Measurements from ENCODE around the gene DUSP19. TPM values are rescaled to one million over a fixed set of nuclear protein-coding genes. Genes with fewer than 3 reads are reported as not detected.

Gene DUSP19
- total and polyA plus RNA-seq, 2 of the 13 experiments (the other 11 are each of a cell fraction or from before 2014, with no cell fraction given) = 1.3 to 1.9 TPM

- TF ChIP-seq ZHX1 (CRISPR knock-in tag; IDR thresholded peaks at IDR 0.05; ENCODE audit: low read depth) (no peak; the same call in 1 of the 2 replicates), SNAPC4 (CRISPR knock-in tag; IDR thresholded peaks at IDR 0.05) (no peak), MBNL3 (CRISPR knock-in tag; conservative IDR thresholded peaks at IDR 0.05) (no peak), EED (CRISPR knock-in tag; IDR thresholded peaks at IDR 0.05) (no peak), ZNF503 (CRISPR knock-in tag; IDR thresholded peaks at IDR 0.05) (peak; percentile 44; the same call in 1 of the 2 replicates), ZBTB38 (CRISPR knock-in tag; IDR thresholded peaks at IDR 0.05) (peak; percentile 75), ZNF674 (CRISPR knock-in tag; IDR thresholded peaks at IDR 0.05; ENCODE audit: low read depth) (peak; percentile 47; the same call in 1 of the 2 replicates), TBX2 (CRISPR knock-in tag; IDR thresholded peaks at IDR 0.05; ENCODE audit: borderline replicate concordance) (peak; percentile 5; the same call in 1 of the 2 replicates), ZNF329 (CRISPR knock-in tag; IDR thresholded peaks at IDR 0.05; ENCODE audit: low read depth) (peak; percentile 50; the same call in 1 of the 2 replicates), FOXO4 (CRISPR knock-in tag; conservative IDR thresholded peaks at IDR 0.05) (no peak), SMC3 (IDR thresholded peaks at IDR 0.05; ENCODE audit: low read length) (no peak), ZFP91 (CRISPR knock-in tag; IDR thresholded peaks at IDR 0.05; ENCODE audit: borderline replicate concordance) (peak; percentile 74)
Measured at GRCh38 chr2:183038341-183039300, 39.9 kb upstream of the DUSP19 start, which contains the start of gene NCKAP1 (continued).
